Measurements from ENCODE around the gene TMEM156. TPM values are rescaled to one million over a fixed set of nuclear protein-coding genes. Genes with fewer than 3 reads are reported as not detected.

TMEM156 gene
- total and polyA plus RNA-seq, 2 experiments from 2014 or later, result not detected

DNA sequence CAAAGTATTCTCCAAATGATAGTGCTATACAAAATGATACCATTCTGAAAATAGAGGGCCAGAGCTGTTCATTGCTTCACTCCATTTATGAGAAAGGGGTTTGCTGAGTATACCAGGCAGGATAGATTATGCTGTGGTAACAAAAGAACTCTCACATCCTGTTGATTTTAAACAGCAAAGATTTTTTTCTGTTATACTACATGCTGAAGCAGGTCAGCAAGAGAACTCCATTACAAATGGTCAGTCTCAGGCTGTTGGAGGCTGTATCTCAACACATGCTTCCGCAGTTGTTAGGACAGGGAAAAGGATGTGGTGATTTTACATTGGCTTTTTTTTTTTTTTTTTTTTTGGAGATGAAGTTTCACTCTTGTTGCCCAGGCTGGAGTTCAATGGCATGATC, 16.1 kb upstream of the TMEM156 start (continued):
- no peak for TF ChIP-seq ZNF331 (CRISPR knock-in tag; IDR thresholded peaks at IDR 0.05; ENCODE audit: low read depth)
- TF ChIP-seq NANOG (IDR thresholded peaks at IDR 0.05; ENCODE audit: borderline replicate concordance), result no peak

DNA sequence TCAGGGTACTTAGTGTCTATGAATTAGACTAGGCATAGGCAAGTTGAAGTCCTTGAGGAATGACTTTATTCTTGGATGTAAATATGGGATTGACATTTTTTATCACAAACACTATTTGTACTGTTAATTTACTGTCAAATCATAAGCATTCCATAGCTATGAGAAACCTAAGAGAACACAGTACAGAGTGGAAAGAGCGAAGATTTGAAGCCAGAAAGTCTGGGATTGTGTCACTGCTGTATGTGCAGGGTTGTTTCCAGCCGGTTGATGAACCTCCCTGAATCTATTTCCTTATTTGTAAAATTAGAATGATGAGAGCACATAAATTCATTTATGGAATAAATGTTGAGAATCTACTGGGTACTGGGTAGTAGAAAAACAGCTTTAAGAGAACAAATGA, 15.5 kb upstream of the TMEM156 start:
- no peak overlapping the region for H3K4me2 ChIP-seq

More for the DNA sequence above, 15.5 kb upstream of the TMEM156 start:
- Histone ChIP-seq H2AFZ (no peak overlapping the region), H4K20me1 (replicated peaks; ENCODE audit: insufficient read depth) (0 out of 2 replicates have a peak, but pooled peaks cover 4% of the 10 kb centered on the region), H3K36me3 (ENCODE audit: insufficient read depth) (no peaks in the 10 kb centered on the region), H3K4me3 (no peak overlapping the region), H3K4me1 (ENCODE audit: insufficient read depth) (peaks cover 31% of the 10 kb centered on the region), H3K27me3 (ENCODE audit: insufficient read depth) (no peaks in the 10 kb centered on the region), H3K27ac (ENCODE audit: low read depth) (no peak overlapping the region), H3K79me2 (replicated peaks; ENCODE audit: insufficient read depth) (peaks cover 41% of the 10 kb centered on the region), H3F3A (replicated peaks; ENCODE audit: low read depth) (no peaks in the 10 kb centered on the region), H3K9me2 (ENCODE audit: insufficient read depth) (no peaks in the 10 kb centered on the region)
- no peaks in the 10 kb centered on the region; the same call in 2 of the 3 replicates for H3K36me3 Mint-ChIP-seq (ENCODE audit: low read depth)
- no peaks in the 10 kb centered on the region for H3K9me3 Mint-ChIP-seq
- H3K27ac Mint-ChIP-seq, result no peak overlapping the region
- no peak for ATAC-seq
- DNase-seq (ENCODE audit: low spot score), result no peak
- peaks cover 26% of the 10 kb centered on the region for H3K4me1 Mint-ChIP-seq
- no peak overlapping the region for H3K4me3 Mint-ChIP-seq
- H3K27me3 Mint-ChIP-seq (ENCODE audit: insufficient read depth, low read depth, poor library complexity), result peaks cover 5% of the 10 kb centered on the region
- TF ChIP-seq POLR2AphosphoS5 (IDR thresholded peaks at IDR 0.05; ENCODE audit: low read depth) (no peak), JUNB (IDR thresholded peaks at IDR 0.05; ENCODE audit: unreplicated experiment) (no peak), EZH2phosphoT487 (IDR thresholded peaks at IDR 0.05; ENCODE audit: unreplicated experiment) (no peak), NANOG (IDR thresholded peaks at IDR 0.05; ENCODE audit: borderline replicate concordance) (no peak), ZNF114 (CRISPR knock-in tag; IDR thresholded peaks at IDR 0.05) (no peak), CREB1 (CRISPR knock-in tag; IDR thresholded peaks at IDR 0.05; ENCODE audit: low read depth) (no peak), STAT1 (IDR thresholded peaks at IDR 0.05; ENCODE audit: unreplicated experiment) (no peak), ZNF331 (CRISPR knock-in tag; IDR thresholded peaks at IDR 0.05; ENCODE audit: low read depth) (no peak), EZH2 (IDR thresholded peaks at IDR 0.05; ENCODE audit: low read depth, unreplicated experiment) (no peak)
- TF ChIP-seq, protein P1, sequence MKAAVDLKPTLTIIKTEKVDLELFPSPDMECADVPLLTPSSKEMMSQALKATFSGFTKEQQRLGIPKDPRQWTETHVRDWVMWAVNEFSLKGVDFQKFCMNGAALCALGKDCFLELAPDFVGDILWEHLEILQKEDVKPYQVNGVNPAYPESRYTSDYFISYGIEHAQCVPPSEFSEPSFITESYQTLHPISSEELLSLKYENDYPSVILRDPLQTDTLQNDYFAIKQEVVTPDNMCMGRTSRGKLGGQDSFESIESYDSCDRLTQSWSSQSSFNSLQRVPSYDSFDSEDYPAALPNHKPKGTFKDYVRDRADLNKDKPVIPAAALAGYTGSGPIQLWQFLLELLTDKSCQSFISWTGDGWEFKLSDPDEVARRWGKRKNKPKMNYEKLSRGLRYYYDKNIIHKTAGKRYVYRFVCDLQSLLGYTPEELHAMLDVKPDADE (IDR thresholded peaks at IDR 0.05), result no peak
- TF ChIP-seq, protein P2, sequence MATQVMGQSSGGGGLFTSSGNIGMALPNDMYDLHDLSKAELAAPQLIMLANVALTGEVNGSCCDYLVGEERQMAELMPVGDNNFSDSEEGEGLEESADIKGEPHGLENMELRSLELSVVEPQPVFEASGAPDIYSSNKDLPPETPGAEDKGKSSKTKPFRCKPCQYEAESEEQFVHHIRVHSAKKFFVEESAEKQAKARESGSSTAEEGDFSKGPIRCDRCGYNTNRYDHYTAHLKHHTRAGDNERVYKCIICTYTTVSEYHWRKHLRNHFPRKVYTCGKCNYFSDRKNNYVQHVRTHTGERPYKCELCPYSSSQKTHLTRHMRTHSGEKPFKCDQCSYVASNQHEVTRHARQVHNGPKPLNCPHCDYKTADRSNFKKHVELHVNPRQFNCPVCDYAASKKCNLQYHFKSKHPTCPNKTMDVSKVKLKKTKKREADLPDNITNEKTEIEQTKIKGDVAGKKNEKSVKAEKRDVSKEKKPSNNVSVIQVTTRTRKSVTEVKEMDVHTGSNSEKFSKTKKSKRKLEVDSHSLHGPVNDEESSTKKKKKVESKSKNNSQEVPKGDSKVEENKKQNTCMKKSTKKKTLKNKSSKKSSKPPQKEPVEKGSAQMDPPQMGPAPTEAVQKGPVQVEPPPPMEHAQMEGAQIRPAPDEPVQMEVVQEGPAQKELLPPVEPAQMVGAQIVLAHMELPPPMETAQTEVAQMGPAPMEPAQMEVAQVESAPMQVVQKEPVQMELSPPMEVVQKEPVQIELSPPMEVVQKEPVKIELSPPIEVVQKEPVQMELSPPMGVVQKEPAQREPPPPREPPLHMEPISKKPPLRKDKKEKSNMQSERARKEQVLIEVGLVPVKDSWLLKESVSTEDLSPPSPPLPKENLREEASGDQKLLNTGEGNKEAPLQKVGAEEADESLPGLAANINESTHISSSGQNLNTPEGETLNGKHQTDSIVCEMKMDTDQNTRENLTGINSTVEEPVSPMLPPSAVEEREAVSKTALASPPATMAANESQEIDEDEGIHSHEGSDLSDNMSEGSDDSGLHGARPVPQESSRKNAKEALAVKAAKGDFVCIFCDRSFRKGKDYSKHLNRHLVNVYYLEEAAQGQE (IDR thresholded peaks at IDR 0.05; ENCODE audit: unreplicated experiment), result no peak
- TF ChIP-seq, protein P3, sequence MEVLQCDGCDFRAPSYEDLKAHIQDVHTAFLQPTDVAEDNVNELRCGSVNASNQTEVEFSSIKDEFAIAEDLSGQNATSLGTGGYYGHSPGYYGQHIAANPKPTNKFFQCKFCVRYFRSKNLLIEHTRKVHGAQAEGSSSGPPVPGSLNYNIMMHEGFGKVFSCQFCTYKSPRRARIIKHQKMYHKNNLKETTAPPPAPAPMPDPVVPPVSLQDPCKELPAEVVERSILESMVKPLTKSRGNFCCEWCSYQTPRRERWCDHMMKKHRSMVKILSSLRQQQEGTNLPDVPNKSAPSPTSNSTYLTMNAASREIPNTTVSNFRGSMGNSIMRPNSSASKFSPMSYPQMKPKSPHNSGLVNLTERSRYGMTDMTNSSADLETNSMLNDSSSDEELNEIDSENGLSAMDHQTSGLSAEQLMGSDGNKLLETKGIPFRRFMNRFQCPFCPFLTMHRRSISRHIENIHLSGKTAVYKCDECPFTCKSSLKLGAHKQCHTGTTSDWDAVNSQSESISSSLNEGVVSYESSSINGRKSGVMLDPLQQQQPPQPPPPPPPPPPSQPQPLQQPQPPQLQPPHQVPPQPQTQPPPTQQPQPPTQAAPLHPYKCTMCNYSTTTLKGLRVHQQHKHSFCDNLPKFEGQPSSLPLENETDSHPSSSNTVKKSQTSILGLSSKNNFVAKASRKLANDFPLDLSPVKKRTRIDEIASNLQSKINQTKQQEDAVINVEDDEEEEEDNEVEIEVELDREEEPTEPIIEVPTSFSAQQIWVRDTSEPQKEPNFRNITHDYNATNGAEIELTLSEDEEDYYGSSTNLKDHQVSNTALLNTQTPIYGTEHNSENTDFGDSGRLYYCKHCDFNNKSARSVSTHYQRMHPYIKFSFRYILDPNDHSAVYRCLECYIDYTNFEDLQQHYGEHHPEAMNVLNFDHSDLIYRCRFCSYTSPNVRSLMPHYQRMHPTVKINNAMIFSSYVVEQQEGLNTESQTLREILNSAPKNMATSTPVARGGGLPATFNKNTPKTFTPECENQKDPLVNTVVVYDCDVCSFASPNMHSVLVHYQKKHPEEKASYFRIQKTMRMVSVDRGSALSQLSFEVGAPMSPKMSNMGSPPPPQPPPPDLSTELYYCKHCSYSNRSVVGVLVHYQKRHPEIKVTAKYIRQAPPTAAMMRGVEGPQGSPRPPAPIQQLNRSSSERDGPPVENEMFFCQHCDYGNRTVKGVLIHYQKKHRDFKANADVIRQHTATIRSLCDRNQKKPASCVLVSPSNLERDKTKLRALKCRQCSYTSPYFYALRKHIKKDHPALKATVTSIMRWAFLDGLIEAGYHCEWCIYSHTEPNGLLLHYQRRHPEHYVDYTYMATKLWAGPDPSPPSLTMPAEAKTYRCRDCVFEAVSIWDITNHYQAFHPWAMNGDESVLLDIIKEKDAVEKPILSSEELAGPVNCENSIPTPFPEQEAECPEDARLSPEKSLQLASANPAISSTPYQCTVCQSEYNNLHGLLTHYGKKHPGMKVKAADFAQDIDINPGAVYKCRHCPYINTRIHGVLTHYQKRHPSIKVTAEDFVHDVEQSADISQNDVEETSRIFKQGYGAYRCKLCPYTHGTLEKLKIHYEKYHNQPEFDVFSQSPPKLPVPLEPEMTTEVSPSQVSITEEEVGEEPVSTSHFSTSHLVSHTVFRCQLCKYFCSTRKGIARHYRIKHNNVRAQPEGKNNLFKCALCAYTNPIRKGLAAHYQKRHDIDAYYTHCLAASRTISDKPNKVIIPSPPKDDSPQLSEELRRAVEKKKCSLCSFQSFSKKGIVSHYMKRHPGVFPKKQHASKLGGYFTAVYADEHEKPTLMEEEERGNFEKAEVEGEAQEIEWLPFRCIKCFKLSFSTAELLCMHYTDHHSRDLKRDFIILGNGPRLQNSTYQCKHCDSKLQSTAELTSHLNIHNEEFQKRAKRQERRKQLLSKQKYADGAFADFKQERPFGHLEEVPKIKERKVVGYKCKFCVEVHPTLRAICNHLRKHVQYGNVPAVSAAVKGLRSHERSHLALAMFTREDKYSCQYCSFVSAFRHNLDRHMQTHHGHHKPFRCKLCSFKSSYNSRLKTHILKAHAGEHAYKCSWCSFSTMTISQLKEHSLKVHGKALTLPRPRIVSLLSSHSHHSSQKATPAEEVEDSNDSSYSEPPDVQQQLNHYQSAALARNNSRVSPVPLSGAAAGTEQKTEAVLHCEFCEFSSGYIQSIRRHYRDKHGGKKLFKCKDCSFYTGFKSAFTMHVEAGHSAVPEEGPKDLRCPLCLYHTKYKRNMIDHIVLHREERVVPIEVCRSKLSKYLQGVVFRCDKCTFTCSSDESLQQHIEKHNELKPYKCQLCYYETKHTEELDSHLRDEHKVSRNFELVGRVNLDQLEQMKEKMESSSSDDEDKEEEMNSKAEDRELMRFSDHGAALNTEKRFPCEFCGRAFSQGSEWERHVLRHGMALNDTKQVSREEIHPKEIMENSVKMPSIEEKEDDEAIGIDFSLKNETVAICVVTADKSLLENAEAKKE (CRISPR knock-in tag; IDR thresholded peaks at IDR 0.05), result no peak
- TF ChIP-seq, protein P4, sequence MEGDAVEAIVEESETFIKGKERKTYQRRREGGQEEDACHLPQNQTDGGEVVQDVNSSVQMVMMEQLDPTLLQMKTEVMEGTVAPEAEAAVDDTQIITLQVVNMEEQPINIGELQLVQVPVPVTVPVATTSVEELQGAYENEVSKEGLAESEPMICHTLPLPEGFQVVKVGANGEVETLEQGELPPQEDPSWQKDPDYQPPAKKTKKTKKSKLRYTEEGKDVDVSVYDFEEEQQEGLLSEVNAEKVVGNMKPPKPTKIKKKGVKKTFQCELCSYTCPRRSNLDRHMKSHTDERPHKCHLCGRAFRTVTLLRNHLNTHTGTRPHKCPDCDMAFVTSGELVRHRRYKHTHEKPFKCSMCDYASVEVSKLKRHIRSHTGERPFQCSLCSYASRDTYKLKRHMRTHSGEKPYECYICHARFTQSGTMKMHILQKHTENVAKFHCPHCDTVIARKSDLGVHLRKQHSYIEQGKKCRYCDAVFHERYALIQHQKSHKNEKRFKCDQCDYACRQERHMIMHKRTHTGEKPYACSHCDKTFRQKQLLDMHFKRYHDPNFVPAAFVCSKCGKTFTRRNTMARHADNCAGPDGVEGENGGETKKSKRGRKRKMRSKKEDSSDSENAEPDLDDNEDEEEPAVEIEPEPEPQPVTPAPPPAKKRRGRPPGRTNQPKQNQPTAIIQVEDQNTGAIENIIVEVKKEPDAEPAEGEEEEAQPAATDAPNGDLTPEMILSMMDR (conservative IDR thresholded peaks at IDR 0.05; ENCODE audit: low read depth in 2 of 2), result no peak
